GM21786 (cell line): ENCODE results near the gene ALPI.
"Not testable (repeated sequence)": the region's sequence is repeated elsewhere in the genome, so short reads cannot be mapped to it uniquely, and the experiment has no call there.

Experiments used
- ATAC-seq: cut with Tn5 transposase; IDR thresholded peaks from one replicate; pipeline ENCODE4 v1.9.1; 2021; ENCODE audit not compliant: unreplicated experiment

ALPI gene

DNA sequence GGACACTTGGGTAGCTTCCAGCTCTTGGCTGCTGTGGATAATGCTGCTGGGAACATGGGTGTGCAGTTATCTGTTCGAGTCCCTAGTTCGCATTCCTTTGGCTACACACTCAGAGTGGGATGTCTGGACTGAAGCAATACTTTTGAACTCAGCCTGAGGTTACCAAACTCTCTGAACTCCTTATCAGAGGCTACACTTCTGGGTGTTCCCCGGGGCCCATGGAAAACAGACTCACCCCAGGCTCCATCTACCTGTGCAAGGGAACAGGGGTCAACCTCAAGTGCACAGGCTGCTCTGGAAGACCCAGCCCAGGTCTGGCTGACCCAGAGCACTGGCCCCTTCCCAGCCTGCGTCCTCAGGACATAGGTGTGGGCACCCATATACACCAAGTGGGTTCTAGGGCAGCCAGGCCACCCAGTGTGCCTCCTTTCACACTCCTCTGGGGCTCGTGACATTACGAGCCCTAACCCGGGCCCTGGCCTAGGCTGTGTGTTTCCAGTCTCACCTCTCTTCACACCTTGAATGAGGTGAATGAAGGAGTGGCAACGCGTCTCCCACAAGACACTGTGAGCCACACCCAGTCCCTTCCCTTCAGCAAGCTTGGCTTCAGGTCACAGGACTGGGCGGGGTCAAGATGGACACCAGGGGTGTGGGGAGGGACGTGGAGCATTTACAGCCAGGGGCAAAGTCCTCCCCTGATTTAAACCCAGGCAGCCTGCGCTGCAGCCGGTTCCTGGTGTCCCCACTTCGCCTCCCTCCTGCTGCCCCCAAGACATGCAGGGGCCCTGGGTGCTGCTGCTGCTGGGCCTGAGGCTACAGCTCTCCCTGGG lies at the start of gene ALPI:
Gene ALPI, plus strand, starts transcription at position 728 of the 830 bp plus-strand sequence. Its CDS starts 47 bp downstream, at position 775.
- ATAC-seq, result no peak

- ATAC-seq, result no peak
Measured at GRCh38 chr2:232406556-232407310, 49.2 kb upstream of the ALPI start, which contains the start of gene ALPG. Gene ALPG, plus strand, starts transcription at chr2:232406844. Its CDS starts 51 bp downstream, at chr2:232406895.

DNA sequence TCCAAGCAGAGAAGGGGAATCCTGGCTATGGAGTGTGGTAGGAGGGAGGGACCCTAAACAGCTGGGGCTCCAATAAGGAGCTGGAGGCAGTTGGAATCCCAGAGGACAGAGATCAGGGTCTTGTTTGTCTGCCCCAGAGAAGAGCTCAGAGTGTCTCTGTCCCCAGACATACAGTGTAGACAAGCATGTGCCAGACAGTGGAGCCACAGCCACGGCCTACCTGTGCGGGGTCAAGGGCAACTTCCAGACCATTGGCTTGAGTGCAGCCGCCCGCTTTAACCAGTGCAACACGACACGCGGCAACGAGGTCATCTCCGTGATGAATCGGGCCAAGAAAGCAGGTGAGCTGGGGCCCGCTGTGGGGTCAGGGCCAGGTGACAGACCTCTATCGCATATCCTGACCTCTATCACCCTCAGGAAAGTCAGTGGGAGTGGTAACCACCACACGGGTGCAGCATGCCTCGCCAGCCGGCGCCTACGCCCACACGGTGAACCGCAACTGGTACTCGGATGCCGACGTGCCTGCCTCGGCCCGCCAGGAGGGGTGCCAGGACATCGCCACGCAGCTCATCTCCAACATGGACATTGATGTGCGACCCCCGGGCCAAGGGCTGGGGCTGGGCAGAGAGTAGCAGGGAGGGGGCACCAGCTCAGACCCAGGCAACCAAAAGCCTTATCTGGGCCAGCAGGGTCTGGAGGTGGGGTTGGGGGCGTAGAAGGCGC lies 48.4 kb upstream of the ALPI start:
- not testable (repeated sequence) for ATAC-seq

DNA sequence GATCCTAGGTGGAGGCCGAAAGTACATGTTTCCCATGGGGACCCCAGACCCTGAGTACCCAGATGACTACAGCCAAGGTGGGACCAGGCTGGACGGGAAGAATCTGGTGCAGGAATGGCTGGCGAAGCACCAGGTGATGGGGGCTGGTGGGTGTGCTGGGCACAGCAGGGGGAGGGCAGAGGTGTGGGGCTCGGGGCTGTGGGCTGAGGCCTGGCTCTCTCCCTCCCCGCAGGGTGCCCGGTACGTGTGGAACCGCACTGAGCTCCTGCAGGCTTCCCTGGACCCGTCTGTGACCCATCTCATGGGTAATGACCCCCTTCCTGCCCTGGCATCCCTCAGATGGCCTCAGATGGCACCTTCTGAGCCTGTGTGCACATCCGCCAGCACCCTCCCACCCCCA lies 47.7 kb upstream of the ALPI start:
- ATAC-seq, result not testable (repeated sequence)

DNA sequence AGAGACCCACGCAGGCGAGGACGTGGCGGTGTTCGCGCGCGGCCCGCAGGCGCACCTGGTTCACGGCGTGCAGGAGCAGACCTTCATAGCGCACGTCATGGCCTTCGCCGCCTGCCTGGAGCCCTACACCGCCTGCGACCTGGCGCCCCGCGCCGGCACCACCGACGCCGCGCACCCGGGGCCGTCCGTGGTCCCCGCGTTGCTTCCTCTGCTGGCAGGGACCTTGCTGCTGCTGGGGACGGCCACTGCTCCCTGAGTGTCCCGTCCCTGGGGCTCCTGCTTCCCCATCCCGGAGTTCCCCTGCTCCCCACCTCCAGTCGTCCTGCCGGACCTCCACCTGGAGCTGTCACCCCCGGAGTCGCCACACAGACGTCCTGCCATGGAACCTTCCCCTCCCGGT lies 46.3 kb upstream of the ALPI start:
- ATAC-seq, result not testable (repeated sequence)

DNA sequence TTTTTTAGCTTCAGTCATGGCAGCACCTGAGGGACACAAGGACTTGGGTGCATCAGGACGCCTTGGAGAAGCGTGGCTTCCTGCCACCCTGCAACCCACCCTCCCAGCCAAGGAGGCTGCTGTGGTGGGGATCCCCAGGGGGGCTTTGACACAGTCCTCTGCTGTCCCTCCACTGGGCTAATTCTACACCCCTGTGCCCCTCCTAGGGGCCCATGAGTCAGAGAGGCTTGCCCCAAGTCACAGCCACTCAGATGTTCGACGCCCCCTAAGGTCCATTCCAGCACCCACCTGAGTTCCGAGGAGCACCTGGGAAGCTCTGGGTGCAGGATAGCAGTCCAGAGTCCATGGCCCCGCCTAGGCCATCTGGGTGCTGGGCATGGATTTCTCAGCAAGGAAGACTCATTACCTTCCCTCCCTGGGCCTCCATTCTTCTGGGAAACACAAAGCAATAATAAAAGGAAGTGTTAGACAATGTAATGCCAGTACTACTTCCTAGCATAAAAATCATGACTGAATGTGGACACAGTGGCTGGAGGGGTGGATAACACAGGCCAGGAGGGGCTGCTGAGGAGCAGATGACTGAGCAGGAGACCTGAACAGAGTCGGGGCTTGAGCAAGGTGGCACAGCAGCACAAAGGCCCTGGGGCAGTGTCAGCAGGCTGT lies 45.6 kb upstream of the ALPI start:
- no peak for ATAC-seq

GRCh38 chr2:232411901-232412629 lies 43.9 kb upstream of the ALPI start:
- ATAC-seq, result no peak

DNA sequence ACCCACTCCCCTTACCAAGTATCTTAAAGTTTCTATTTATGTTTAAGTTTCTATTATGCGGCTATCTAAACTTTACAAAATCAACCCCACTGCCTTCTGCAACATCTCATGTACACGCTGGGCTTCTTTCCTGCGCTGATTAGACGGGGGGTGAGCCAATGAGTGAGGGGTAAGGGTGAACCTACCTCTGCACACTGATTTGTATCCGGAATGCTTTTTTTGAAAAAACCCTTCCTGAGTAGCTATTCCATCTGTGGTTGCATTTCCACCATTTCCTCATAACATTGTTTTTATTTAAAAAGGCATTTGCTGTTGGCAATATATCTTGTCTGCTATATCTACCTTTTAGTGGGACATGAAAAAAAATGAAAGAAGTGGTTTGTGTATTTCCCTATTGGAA lies 43.0 kb upstream of the ALPI start:
- no peak for ATAC-seq

DNA sequence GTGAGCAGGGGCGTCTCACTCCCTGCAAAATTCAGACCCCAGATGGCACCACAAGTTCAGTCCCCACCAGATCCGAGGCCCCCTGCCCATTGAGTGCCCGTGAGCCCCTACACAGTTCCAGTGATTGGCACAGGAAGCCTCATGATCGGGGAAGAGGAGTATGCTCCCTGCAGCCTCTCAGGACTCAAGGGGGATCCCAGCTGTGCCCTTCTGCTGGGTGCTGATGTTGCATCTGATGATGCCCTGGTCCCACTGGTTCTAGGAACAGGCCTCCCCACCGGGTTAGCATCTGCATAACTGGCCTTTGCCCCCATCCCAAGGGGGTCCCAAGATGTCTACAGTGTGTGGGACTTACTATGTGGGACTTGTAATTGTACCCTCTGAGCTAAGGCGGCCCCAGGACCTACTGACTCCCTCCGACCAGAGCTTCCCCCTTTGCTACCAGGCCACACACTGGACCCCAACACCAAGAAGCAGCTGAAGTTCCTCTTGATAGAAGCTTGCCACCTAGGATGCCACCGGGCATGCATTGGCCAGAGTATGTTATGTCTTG lies 40.7 kb upstream of the ALPI start:
- no peak for ATAC-seq

DNA sequence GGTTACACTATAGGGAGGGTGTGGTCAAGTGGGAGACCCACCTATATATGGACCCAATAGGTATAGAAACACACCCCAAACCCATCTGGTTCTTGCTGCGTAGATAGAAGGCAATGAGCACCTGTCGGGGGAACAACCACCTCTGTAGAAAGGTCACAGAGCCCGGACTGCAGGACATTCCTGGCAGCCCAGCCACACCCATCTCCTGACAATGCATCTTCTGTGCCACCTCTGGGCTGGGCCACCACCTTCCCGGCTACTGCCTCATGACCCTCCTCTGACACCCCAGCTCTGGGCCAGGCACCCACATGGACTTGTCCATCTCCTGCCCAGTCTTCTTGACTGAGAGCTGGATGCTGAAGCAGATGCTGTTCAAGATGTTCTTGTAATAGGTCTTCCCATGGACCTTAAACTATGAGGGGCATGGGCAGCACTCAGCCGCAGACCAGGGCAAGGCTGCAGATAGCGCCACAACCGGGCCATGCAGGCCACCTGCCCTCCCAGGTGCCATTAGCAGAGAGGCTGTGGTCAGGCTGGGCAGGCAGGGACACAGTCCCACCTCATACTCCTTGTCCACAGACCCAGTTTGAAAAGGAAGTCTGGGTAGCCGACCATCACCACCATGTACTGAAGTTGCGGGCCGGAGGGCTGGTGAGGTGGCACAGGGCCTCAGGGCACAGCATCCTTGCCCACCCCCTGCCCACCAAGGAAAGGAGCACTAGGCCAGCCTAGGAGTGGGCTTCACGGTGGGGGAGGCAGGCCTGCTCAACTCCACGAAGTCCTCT lies 40.0 kb upstream of the ALPI start:
- ATAC-seq, result no peak

DNA sequence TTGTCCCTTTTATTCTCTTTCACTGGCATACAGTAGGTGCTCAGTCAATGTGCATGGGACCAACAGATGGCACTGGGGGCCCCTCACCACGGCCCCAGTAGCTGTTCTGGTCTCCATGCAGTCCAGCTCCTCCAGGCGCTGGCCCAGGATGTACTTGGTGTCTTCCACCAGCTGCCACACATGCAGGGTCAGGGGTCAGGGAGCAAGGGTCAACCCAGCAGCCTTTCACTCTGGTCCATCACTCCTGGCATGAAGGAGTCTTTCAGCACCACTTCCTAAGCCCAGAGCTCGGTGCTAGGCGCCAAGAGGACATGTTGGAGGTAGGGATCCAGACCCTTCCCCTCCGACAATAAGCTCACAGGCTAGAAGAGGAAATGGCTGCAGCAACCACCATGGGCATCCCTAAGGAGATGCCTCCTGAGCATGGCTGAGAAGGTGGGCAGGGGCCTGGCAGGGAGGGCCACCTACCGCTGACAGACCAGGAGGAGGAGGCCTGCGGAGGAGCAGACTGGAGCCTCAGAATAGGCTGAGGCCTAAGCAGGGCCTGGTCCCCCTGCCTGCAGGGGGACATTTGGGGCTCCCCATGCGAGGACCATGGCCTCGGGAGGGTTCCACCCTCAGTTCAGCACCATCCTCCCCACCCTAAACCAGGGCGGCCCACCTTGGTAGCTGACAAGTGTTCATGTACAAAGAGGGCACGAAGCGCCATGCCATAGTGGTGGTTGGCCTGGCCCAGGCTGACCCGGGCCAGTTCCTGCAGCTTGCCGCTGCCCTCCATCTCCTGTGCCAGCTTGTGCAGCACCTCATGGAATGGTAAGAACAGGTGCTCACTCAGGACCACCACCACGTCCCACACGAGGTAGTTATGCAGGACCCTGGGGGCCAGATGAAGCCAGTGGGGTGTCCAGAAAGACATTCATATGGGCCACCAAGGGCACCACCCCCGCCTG lies 39.2 kb upstream of the ALPI start:
- no peak for ATAC-seq

DNA sequence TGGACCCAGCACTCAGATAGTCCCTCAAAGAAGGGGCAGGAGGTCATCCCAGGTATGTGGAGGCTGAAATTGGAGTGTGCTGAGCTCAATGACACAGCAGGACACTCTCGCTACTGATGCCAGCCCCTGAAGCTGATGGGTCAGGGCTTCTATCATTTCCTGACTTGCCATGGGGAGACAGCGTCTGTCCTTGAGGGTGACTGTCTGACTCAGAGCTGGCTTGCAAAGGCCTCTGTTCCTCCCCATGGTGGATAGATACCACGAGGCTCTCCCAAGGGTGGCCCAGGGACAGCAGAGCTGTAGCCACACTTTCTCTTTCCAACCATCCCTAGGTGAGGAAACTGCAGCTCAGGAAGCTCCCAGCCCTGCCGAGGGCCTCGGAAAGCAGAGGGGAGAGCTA lies 38.5 kb upstream of the ALPI start:
- ATAC-seq, result no peak

DNA sequence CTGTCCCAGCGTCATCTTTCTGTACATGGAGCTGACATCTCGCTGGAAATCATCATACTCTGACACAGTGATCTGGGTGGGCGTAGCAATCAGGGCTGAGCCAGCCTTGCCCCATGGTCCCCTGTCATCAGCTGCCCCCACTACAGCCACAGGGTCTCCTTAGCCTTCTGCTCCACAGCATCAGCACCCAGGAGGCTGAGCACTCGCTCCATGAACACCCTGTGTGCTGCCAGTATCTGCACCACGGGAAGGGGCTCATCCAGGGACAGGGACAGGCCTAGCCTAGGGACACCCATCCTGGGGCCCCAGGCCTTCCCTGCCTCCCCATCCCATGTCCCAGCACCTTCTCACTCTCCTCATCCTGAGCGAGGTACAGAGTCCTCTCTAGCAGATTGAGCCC lies 37.9 kb upstream of the ALPI start:
- no peak for ATAC-seq

DNA sequence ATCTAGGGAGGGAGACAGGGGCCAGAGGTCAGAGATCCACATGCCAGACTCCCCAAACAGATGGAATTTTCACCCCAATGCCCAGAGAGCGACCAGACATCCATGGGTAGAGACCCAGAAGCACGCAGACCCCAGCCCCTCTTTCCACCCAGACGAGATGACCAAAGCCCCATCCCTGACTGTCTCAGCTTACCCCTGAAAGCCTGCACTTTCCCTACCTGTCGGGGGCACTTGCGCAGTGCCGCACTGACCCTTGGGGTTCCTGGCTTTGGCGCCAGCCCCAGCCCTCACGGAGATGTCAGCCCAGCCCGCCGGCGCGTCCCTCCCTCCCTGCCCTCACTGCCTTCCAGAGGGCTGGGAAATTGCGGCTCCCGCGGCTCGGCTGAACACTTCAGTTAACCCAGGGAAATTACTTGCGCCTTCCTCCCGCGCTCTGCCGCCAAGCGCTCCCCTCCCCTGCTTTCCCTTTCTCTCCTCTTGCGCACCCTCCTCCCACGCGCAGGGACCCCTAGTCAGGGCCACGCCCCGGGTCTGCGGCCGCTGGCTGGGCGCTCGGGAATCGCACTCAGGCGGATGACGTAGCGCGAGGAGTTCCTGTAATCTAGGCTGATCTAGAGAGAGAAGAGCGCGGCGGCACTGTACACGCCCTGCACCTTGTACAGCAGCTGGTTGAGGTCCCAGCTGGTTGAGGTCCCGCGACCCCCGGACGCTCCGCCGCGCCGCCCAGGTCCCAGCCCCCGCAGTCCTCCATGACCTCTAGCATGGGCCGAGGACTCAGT lies 37.3 kb upstream of the ALPI start:
- ATAC-seq, result no peak

- ATAC-seq, result no peak
Measured at GRCh38 chr2:232419245-232420072, 36.5 kb upstream of the ALPI start.

- no peak for ATAC-seq
Measured at GRCh38 chr2:232420073-232420454, 35.9 kb upstream of the ALPI start.
